Activated effector memory CD4-positive, alpha-beta T cell treated with Interleukin-2 at 50 U/mL for 16 hours (primary cell): ENCODE results near the gene RAB28.
"Not testable (repeated sequence)": the region's sequence is repeated elsewhere in the genome, so short reads cannot be mapped to it uniquely, and the experiment has no call there.

ENCODE experiments used
- DNase-seq: peaks from one replicate; pipeline ENCODE4 v3.0.0-alpha.2; 2020

The RAB28 gene

GRCh38 chr4:13445841-13446790, 38.0 kb downstream of the RAB28 start:
- no peak for DNase-seq

- DNase-seq, result no peak
Observed at GRCh38 chr4:13441506-13441905, 42.6 kb downstream of the RAB28 start.

GRCh38 chr4:13436962-13437361, 47.2 kb downstream of the RAB28 start:
- DNase-seq, result no peak

- DNase-seq, result no peak
Observed at GRCh38 chr4:13432453-13432852, 51.7 kb downstream of the RAB28 start.

- no peak for DNase-seq
Observed at GRCh38 chr4:13430834-13431568, 53.1 kb downstream of the RAB28 start.

- DNase-seq, result no peak
Observed at GRCh38 chr4:13427599-13428325, 56.4 kb downstream of the RAB28 start.

GRCh38 chr4:13415068-13415785, 68.9 kb downstream of the RAB28 start:
- no peak for DNase-seq

GRCh38 chr4:13413729-13414437, 70.3 kb downstream of the RAB28 start:
- no peak for DNase-seq

- DNase-seq, result no peak
Observed at GRCh38 chr4:13411942-13412341, 72.2 kb downstream of the RAB28 start.

- DNase-seq, result no peak
Observed at GRCh38 chr4:13409324-13409723, 74.8 kb downstream of the RAB28 start.

GRCh38 chr4:13406156-13406555, 78.0 kb downstream of the RAB28 start:
- DNase-seq, result not testable (repeated sequence)

GRCh38 chr4:13403833-13404232, 80.3 kb downstream of the RAB28 start:
- no peak for DNase-seq

- no peak for DNase-seq
Observed at GRCh38 chr4:13403326-13403725, 80.8 kb downstream of the RAB28 start.

- no peak for DNase-seq
Observed at GRCh38 chr4:13399257-13399656, 84.9 kb downstream of the RAB28 start.

GRCh38 chr4:13396161-13396560, 88.0 kb downstream of the RAB28 start:
- DNase-seq, result no peak

- DNase-seq, result not testable (repeated sequence)
Observed at GRCh38 chr4:13389901-13390300, 94.2 kb downstream of the RAB28 start.

GRCh38 chr4:13386405-13387107, 97.6 kb downstream of the RAB28 start:
- DNase-seq, result no peak

- no peak for DNase-seq
Observed at GRCh38 chr4:13384055-13384454, 100.1 kb downstream of the RAB28 start.

GRCh38 chr4:13378973-13379759, 105.0 kb downstream of the RAB28 start:
- no peak for DNase-seq

GRCh38 chr4:13371048-13371447, 113.1 kb downstream of the RAB28 start:
- no peak for DNase-seq
